PFSK-1 (cell line): ENCODE measurements around the gene IGSF8.

Source experiments
- FOXP2 ChIP-seq: optimal IDR thresholded peaks from 2 replicates; pipeline ENCODE3; 2011; ENCODE audit warnings: borderline replicate concordance, control low read depth, inconsistent platforms; ENCODE audit not compliant: insufficient read depth; ENCODE audit errors: extremely low read length, extremely low read depth
- POLR2AphosphoS5 ChIP-seq: IDR thresholded peaks from 2 replicates; pipeline ENCODE4 v1.6.1; 2012; ENCODE audit warnings: low read depth, mild to moderate bottlenecking, control low read depth, low read length, moderate library complexity
- SIN3A ChIP-seq: IDR thresholded peaks from 2 replicates; pipeline ENCODE4 v1.6.1; 2012; ENCODE audit warnings: mild to moderate bottlenecking, low read length, moderate library complexity, borderline replicate concordance; ENCODE audit not compliant: insufficient read depth
- TAF1 ChIP-seq: IDR thresholded peaks from 2 replicates; pipeline ENCODE4 v1.6.1; 2012; ENCODE audit warnings: low read length, control low read depth, borderline replicate concordance; ENCODE audit not compliant: insufficient read depth
- TF ChIP-seq, protein P1 (sequence below), 2 experiments: IDR thresholded peaks; 2 replicates each; pipeline versions ENCODE4 v1.6.1 to v1.8.0; 2011 to 2012; ENCODE audit warnings: low read depth in 2 of 2, low read length in 2 of 2, control low read depth in 1 of 2, inconsistent platforms in 1 of 2, mild to moderate bottlenecking in 1 of 2, moderate library complexity in 1 of 2; ENCODE audit not compliant: insufficient read depth in 1 of 2

DNA sequence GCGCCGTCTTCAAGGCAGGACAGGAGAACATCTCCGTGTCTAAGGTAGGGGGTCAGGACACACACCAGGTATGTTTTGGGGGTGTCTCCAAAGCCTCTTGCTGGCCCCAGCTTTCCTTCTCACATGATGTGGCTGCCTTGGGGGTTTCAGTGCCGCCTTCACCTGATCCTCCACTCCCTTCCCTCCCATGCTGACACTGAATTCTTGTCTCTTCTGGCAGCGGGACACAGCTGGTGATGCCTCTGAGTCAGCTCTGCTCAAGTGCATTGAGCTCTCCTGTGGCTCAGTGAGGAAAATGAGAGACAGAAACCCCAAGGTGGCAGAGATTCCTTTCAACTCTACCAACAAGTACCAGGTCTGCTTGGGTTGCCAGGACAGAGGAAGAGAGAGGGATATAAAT lies 30.6 kb upstream of the IGSF8 start:
- TF ChIP-seq TAF1 (no peak), SIN3A (no peak), POLR2AphosphoS5 (no peak), FOXP2 (no peak)
- TF ChIP-seq, protein P1, sequence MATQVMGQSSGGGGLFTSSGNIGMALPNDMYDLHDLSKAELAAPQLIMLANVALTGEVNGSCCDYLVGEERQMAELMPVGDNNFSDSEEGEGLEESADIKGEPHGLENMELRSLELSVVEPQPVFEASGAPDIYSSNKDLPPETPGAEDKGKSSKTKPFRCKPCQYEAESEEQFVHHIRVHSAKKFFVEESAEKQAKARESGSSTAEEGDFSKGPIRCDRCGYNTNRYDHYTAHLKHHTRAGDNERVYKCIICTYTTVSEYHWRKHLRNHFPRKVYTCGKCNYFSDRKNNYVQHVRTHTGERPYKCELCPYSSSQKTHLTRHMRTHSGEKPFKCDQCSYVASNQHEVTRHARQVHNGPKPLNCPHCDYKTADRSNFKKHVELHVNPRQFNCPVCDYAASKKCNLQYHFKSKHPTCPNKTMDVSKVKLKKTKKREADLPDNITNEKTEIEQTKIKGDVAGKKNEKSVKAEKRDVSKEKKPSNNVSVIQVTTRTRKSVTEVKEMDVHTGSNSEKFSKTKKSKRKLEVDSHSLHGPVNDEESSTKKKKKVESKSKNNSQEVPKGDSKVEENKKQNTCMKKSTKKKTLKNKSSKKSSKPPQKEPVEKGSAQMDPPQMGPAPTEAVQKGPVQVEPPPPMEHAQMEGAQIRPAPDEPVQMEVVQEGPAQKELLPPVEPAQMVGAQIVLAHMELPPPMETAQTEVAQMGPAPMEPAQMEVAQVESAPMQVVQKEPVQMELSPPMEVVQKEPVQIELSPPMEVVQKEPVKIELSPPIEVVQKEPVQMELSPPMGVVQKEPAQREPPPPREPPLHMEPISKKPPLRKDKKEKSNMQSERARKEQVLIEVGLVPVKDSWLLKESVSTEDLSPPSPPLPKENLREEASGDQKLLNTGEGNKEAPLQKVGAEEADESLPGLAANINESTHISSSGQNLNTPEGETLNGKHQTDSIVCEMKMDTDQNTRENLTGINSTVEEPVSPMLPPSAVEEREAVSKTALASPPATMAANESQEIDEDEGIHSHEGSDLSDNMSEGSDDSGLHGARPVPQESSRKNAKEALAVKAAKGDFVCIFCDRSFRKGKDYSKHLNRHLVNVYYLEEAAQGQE (IDR thresholded peaks at IDR 0.05; ENCODE audit: insufficient read depth in 1 of 2, low read depth in 2 of 2, low read length in 2 of 2), result no peak
